Measurements from ENCODE around the gene ARMS2. TPM values are rescaled to one million over a fixed set of nuclear protein-coding genes. Genes with fewer than 3 reads are reported as not detected.

The ARMS2 gene
- total and polyA plus RNA-seq, 9 donors = not detected

DNA sequence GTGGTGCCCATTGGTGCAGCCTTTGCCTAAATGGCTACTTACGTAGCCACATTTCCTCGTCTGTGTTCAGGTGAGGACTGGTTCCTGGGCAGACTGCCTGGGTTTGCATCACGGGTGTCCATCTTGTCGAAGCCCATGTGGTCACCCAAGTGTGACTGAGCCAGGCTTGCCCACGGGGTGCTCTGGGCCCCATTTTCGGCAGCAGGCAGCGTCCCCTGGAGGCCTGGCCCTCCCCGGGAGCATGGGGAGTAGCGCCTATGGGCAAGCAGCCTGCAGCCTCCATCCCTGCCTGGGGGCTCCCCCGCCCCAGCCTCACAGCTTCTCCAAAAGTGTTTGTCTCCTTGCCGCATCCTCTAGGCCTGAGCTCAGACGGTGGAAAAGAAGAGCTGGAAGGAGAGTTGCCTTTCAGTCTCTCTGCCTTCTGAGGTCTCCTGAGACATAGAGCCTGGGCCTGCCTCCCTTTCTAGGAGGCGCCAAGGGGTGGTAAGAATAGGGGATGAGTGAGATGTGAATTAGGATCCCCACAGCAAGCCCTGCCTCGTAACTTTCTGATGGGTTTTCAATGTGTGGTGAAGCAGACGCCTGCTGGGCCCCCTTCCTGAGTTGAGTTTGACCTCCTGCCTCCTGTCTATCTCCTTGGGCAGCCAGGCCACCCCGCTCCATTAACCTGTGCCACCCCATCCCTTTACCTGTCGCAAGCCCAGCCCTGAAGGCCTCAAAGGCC is 49.6 kb downstream of the ARMS2 start:
- peak in 1 of 5 donors; percentile 24 for DNase-seq
- Histone ChIP-seq H3K36me3 (no peaks in the 10 kb centered on the region), H3K9me3 (no peaks in the 10 kb centered on the region), H3K4me1 (ENCODE audit: insufficient read depth) (peaks cover 20% of the 10 kb centered on the region), H3K4me3 (no peak overlapping the region), H3K27ac (peak overlapping the region in 1 of 2 donors; percentile 22), H3K27me3 (no peaks in the 10 kb centered on the region)
- intact Hi-C loops (cut with DNase I) = no loop called here
- 86 to 91% (median 89%) methylated on average over 17 of the region's 17 CpGs for WGBS, 3 donors
- TF ChIP-seq POLR2A (IDR thresholded peaks at IDR 0.05) (no peak), EP300 (IDR thresholded peaks at IDR 0.05) (no peak), CTCF (IDR thresholded peaks at IDR 0.05) (no peak)

DNA sequence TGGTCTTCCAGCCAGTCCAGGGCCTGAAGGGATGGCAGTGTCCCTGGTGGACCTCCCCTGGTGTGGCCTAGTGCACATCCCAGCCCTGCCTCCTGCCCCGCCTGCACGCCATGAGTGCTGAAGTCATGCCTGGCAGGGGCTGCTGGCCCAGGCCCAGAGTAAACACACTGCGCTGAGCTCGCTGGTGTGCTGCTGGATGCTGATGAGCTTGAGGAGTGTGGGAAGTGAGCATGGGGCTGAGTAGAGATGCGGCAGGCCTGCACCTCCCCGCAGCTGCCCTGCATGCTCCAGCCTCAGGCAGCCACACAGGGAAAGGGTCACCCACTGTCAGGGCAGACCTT is 50.1 kb downstream of the ARMS2 start:
- H3K9me3 ChIP-seq = no peaks in the 10 kb centered on the region
- TF ChIP-seq EP300 (IDR thresholded peaks at IDR 0.05) (no peak), POLR2A (IDR thresholded peaks at IDR 0.05) (no peak), CTCF (IDR thresholded peaks at IDR 0.05) (no peak)
- intact Hi-C loops (cut with DNase I) = no loop called here
- 5 to 12% (median 8%) methylated on average over 6 of the region's 6 CpGs for WGBS, 3 donors
- peak; percentile 74 to 89 (median 85) for DNase-seq
- peaks cover 17% of the 10 kb centered on the region for H3K4me1 ChIP-seq (ENCODE audit: insufficient read depth)
- peak overlapping the region in 1 of 2 donors; percentile 22 for H3K27ac ChIP-seq
- no peaks in the 10 kb centered on the region for H3K27me3 ChIP-seq
- H3K4me3 ChIP-seq = no peak overlapping the region
- no peaks in the 10 kb centered on the region for H3K36me3 ChIP-seq

- Histone ChIP-seq H3K9me3 (no peaks in the 10 kb centered on the region), H3K27me3 (no peaks in the 10 kb centered on the region), H3K27ac (no peak overlapping the region), H3K36me3 (no peaks in the 10 kb centered on the region), H3K4me1 (ENCODE audit: insufficient read depth) (peaks cover 17% of the 10 kb centered on the region), H3K4me3 (no peak overlapping the region)
- WGBS, 3 donors = 93 to 95% (median 93%) methylated on average over 5 of the region's 5 CpGs
- intact Hi-C loops (cut with DNase I) = no loop called here
- TF ChIP-seq CTCF (IDR thresholded peaks at IDR 0.05) (no peak), EP300 (IDR thresholded peaks at IDR 0.05) (no peak), POLR2A (IDR thresholded peaks at IDR 0.05) (no peak)
- DNase-seq = no peak
These were observed 50.6 kb downstream of the ARMS2 start for GRCh38 chr10:122505011-122505410.

DNA sequence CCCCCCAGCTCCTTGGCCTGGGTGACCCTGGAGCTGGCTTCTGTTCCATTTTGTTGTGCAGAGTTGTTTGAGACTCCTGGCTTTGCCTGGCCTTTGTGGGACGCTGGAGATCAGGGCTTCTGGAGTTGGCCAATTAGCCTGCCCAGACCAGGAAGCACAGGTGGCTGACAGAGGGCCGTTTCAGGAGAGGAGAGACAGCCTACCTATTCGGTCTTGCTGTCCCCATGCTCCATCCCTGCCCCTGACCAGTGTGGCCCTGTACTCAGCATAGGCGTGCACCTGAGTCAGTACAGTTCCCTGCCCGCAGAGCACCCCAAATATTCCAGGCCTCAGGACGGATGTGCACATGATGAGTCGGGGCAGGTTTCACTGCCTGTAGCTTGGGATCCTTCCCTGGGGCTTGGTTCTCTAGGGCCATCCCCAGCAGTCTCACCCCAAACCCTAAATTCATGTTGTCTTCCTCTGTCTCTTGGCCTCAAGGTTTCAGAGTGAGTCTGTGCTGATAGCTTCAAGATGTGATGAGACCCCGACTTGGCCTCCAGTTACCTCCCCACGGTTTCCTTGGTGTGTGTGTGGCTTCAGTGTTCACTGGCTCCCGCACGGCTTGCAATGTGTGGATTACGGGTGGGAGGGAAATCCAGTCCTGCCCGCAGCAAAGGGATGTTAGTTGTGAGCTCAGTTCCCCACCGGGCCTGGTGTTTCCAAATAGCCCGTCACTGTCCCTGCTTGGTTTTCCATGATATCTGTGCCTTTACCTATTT is 51.6 kb downstream of the ARMS2 start:
- intact Hi-C loops (cut with DNase I) = loop anchor here in 1 of 4 donors (2.0 kb wide), 1 partner anchor 43 kb away; no protein-coding TSS in a partner anchor
- Histone ChIP-seq H3K36me3 (no peaks in the 10 kb centered on the region), H3K27me3 (no peaks in the 10 kb centered on the region), H3K27ac (no peak overlapping the region), H3K4me3 (no peak overlapping the region), H3K9me3 (no peaks in the 10 kb centered on the region), H3K4me1 (ENCODE audit: insufficient read depth) (peaks cover 12% of the 10 kb centered on the region)
- no peak for TF ChIP-seq POLR2A (IDR thresholded peaks at IDR 0.05)
- TF ChIP-seq CTCF (IDR thresholded peaks at IDR 0.05) = no peak
- TF ChIP-seq EP300 (IDR thresholded peaks at IDR 0.05) = no peak
- WGBS, 3 donors = 89 to 91% (median 91%) methylated on average over 15 of the region's 15 CpGs
- DNase-seq = no peak

Small RNA genes lying within 50 kb of the gene (microRNA-seq; reads per million reads assigned to microRNA genes)
- 0.16 to 0.38 (median 0.18) reads per million in 3 donors for gene MIR3941

Small RNA genes lying within 50 kb of the gene (small RNA-seq; reads per million reads assigned to genes)
- gene MIR3941 = not detected

Other genes starting within 250 kb of the ARMS2 start
- 1 to 10 TPM in 1 of 7 donors, under 1 TPM in 1, not detected in 5; 0.42 to 1.8 TPM for gene BTBD16, start 183.4 kb upstream of the ARMS2 start, total RNA-seq
- gene BTBD16, start 183.4 kb upstream of the ARMS2 start, polyA plus RNA-seq = not detected
- 10 to 100 TPM; 22.0 to 31.1 (median 28.4) TPM for gene PLEKHA1, start 79.9 kb upstream of the ARMS2 start, total RNA-seq
- 10 to 100 TPM; 16.7 to 19.1 TPM for gene PLEKHA1, start 79.9 kb upstream of the ARMS2 start, polyA plus RNA-seq
- gene HTRA1, start 6.9 kb downstream of the ARMS2 start, total RNA-seq = 100 to 1,000 TPM; 194 to 463 (median 337) TPM
- 100 to 1,000 TPM; 724 to 947 TPM for gene HTRA1, start 6.9 kb downstream of the ARMS2 start, polyA plus RNA-seq
- gene DMBT1, start 106.1 kb downstream of the ARMS2 start, total RNA-seq = under 1 TPM in 5 of 7 donors, not detected in 2; 0.05 to 0.46 (median 0.12) TPM
- under 1 TPM; 0.03 to 0.05 TPM for gene DMBT1, start 106.1 kb downstream of the ARMS2 start, polyA plus RNA-seq
- gene C10orf120, start 245.2 kb downstream of the ARMS2 start, total RNA-seq = not detected
- not detected for gene C10orf120, start 245.2 kb downstream of the ARMS2 start, polyA plus RNA-seq

Measured in ovary (tissue), 9 donors.